A549 (cell line): ENCODE results near the gene PDHX. TPM values are rescaled to one million over a fixed set of nuclear protein-coding genes. Genes with fewer than 3 reads are reported as not detected.

ENCODE experiments used
- ATAC-seq, 2 experiments: fragments of 200-7000 bp in 1 of 2; fragments of >200 bp in 1 of 2; cut with Nextera tagmentation in 1 of 2; cut with Tn5 transposase in 1 of 2; 3 replicates each; pipeline versions ENCODE4 v1.8.0 to v1.9.1; 2018 to 2020; ENCODE audit warnings: mild to moderate bottlenecking in 1 of 2, moderate library complexity in 1 of 2
- CTCF ChIA-PET: fragments of 300-600 bp; sonication (Branson Sonifier 250); formaldehyde crosslinking; extraction: SDS; loops from one replicate; lab custom pipeline; 2021; ENCODE audit warnings: antibody characterized with exemption, inconsistent platforms; lab: Yijun Ruan, JAX
- POLR2A ChIA-PET: fragments of 350-600 bp; formaldehyde crosslinking; extraction: SDS; loops from one replicate; lab custom pipeline; 2021; ENCODE audit warnings: antibody characterized with exemption, inconsistent platforms; lab: Yijun Ruan, JAX
- DNase-seq, 2 experiments: peaks; one replicate each; pipeline versions ENCODE4 v3.0.0 to v3.0.0-alpha.2; 2011 to 2016; ENCODE audit warnings: low read depth in 1 of 2, low spot score in 1 of 2
- FAIRE-seq: peaks from 2 replicates; lab custom pipeline; 2011; peaks lifted over from hg19 to GRCh38; lab: Jason Lieb, UNC
- H3K27ac ChIP-seq, 2 experiments: fragments of >200 bp; sonication (Bioruptor Twin); formaldehyde crosslinking; 3 replicates each; pipeline ENCODE4 v1.5.1; 2016 to 2017
- H3K4me1 ChIP-seq: fragments of >200 bp; sonication (Bioruptor Twin); formaldehyde crosslinking; 3 replicates; pipeline ENCODE4 v1.6.1; 2016
- H3K4me2 ChIP-seq: fragments of >200 bp; sonication (Bioruptor Twin); formaldehyde crosslinking; 3 replicates; pipeline ENCODE4 v1.6.1; 2016
- H3K4me3 ChIP-seq: fragments of >200 bp; sonication (Bioruptor Twin); formaldehyde crosslinking; 3 replicates; pipeline ENCODE4 v1.5.1; 2016
- H3K9me3 ChIP-seq: fragments of >200 bp; sonication (Bioruptor Twin); formaldehyde crosslinking; 3 replicates; pipeline ENCODE4 v1.6.1; 2016
- ATOH8 ChIP-seq: fragments of 250-450 bp; sonication (Bioruptor Pico); IDR thresholded peaks from 2 replicates; pipeline ENCODE4 v1.5.0; 2020; ENCODE audit warnings: low read depth, mild to moderate bottlenecking, moderate library complexity
- BCL3 ChIP-seq: fragments of >200 bp; sonication (Bioruptor Twin); formaldehyde crosslinking; IDR thresholded peaks from 3 replicates; pipeline ENCODE4 v1.6.1; 2016
- CBX2 ChIP-seq: fragments of 200-600 bp; sonication (generic); IDR thresholded peaks from 2 replicates; pipeline ENCODE4 v1.6.1; 2016; ENCODE audit warnings: low read depth, mild to moderate bottlenecking, borderline replicate concordance
- CTCF ChIP-seq: fragments of >200 bp; sonication (Bioruptor Twin); formaldehyde crosslinking; IDR thresholded peaks from 3 replicates; pipeline ENCODE4 v1.5.1; 2016
- EHF ChIP-seq: fragments of 250-450 bp; sonication (Bioruptor Pico); IDR thresholded peaks from 2 replicates; pipeline ENCODE4 v1.5.0; 2020; ENCODE audit warnings: mild to moderate bottlenecking
- ELK1 ChIP-seq: fragments of 150-350 bp; IDR thresholded peaks from 2 replicates; pipeline ENCODE4 v1.6.1; 2014; ENCODE audit warnings: low read depth, mild to moderate bottlenecking, low read length
- ESRRA ChIP-seq: fragments of 150-350 bp; IDR thresholded peaks from 2 replicates; pipeline ENCODE4 v1.6.1; 2014; ENCODE audit warnings: mild to moderate bottlenecking, low read length, borderline replicate concordance
- FOXS1 ChIP-seq: fragments of 250-450 bp; sonication (Bioruptor Pico); IDR thresholded peaks from 2 replicates; pipeline ENCODE4 v1.5.0; 2020; ENCODE audit warnings: mild to moderate bottlenecking, moderate library complexity
- GATA3 ChIP-seq: IDR thresholded peaks from 2 replicates; pipeline ENCODE4 v1.6.1; 2012; ENCODE audit warnings: borderline replicate concordance
- HOXB5 ChIP-seq: fragments of 250-450 bp; sonication (Bioruptor Pico); IDR thresholded peaks from 2 replicates; pipeline ENCODE4 v1.5.0; 2020; ENCODE audit warnings: mild to moderate bottlenecking, moderate library complexity
- MAX ChIP-seq: IDR thresholded peaks from 2 replicates; pipeline ENCODE4 v1.6.1; 2012
- MAZ ChIP-seq: fragments of 150-350 bp; IDR thresholded peaks from 2 replicates; pipeline ENCODE4 v1.6.1; 2014; ENCODE audit warnings: antibody characterized with exemption, low read depth, low read length, borderline replicate concordance
- NPAS2 ChIP-seq: fragments of 250-450 bp; sonication (Bioruptor Pico); IDR thresholded peaks from 2 replicates; pipeline ENCODE4 v1.8.0; 2022; ENCODE audit warnings: mild to moderate bottlenecking, moderate library complexity, borderline replicate concordance
- PBX3 ChIP-seq: IDR thresholded peaks from 2 replicates; pipeline ENCODE4 v1.6.1; 2012
- POLR2A ChIP-seq: IDR thresholded peaks from 2 replicates; pipeline ENCODE4 v1.6.1; 2012; ENCODE audit warnings: mild to moderate bottlenecking, low read length
- RAD21 ChIP-seq, 2 experiments: fragments of >200 bp in 1 of 2; sonication (Bioruptor Twin) in 1 of 2; formaldehyde crosslinking in 1 of 2; IDR thresholded peaks in 1 of 2; conservative IDR thresholded peaks in 1 of 2; 2 replicates in 1 of 2; 3 replicates in 1 of 2; pipeline ENCODE4 v1.6.1; 2012 to 2018; ENCODE audit warnings: inconsistent platforms in 1 of 2
- REST ChIP-seq: fragments of 200-600 bp; sonication (generic); IDR thresholded peaks from 2 replicates; pipeline ENCODE4 v1.6.1; 2016; ENCODE audit warnings: antibody characterized with exemption, mild to moderate bottlenecking, moderate library complexity
- RNF2 ChIP-seq: fragments of 200-600 bp; sonication (generic); IDR thresholded peaks from 2 replicates; pipeline ENCODE4 v1.6.1; 2016; ENCODE audit warnings: low read depth, mild to moderate bottlenecking, antibody characterized with exemption, moderate library complexity, borderline replicate concordance
- SMC3 ChIP-seq: fragments of >200 bp; sonication (Bioruptor Twin); formaldehyde crosslinking; IDR thresholded peaks from 3 replicates; pipeline ENCODE4 v1.6.1; 2018; ENCODE audit warnings: inconsistent platforms
- SREBF2 ChIP-seq: fragments of 450-650 bp; IDR thresholded peaks from 2 replicates; pipeline ENCODE4 v1.6.1; 2014; ENCODE audit warnings: mild to moderate bottlenecking, moderate library complexity
- TFCP2L1 ChIP-seq: fragments of 250-450 bp; sonication (Bioruptor Pico); IDR thresholded peaks from 2 replicates; pipeline ENCODE4 v1.5.0; 2021; ENCODE audit warnings: mild to moderate bottlenecking
- TP53 ChIP-seq: fragments of 250-450 bp; sonication (Bioruptor Pico); IDR thresholded peaks from 2 replicates; pipeline ENCODE4 v1.5.0; 2021; ENCODE audit warnings: mild to moderate bottlenecking, moderate library complexity
- ZFP36 ChIP-seq: fragments of 450-650 bp; IDR thresholded peaks from 2 replicates; pipeline ENCODE4 v1.6.1; 2014; ENCODE audit warnings: borderline replicate concordance; ENCODE audit not compliant: partially characterized antibody
- WGBS: methylation state at CpG from one replicate; pipeline ENCODE4 v1.1.6; 2017; ENCODE audit errors: missing lambda C conversion rate; 5-methylcytosine and 5-hydroxymethylcytosine counted together
- polyA plus RNA-seq, 4 experiments: library from polyadenylated mRNA; depleted of rRNA in 3 of 4; stranded (reverse); fragments of >200 nt; fragmentation: RNase III in 1 of 4; extraction: RNeasy Plus Mini Kit Qiagen cat#74134 plus additional on column Dnase treatment in 1 of 4; gene quantifications; 2 replicates in 3 of 4; 3 replicates in 1 of 4; pipeline ENCODE4 v1.2.3, GENCODE V29; 2011 to 2017

Gene PDHX
- polyA plus RNA-seq, 2 of the 4 experiments (the other 2 are of a cell fraction) = 46.5 to 87.4 TPM

GRCh38 chr11:34890812-34891211 lies 25.6 kb upstream of the PDHX start:
- peaks cover 43% of the 10 kb centered on the region for H3K4me1 ChIP-seq
- peak; percentile 94 for FAIRE-seq
- H3K4me2 ChIP-seq = peak overlapping the region; percentile 17; the same call in 1 of the 3 replicates
- TF ChIP-seq ELK1 (no peak), REST (no peak), MAZ (no peak), NPAS2 (no peak), MAX (no peak), SMC3 (peak; percentile 95), GATA3 (no peak), RNF2 (no peak), POLR2A (no peak), PBX3 (peak; percentile 48; the same call in 1 of the 2 replicates), ZFP36 (no peak), RAD21 (conservative IDR thresholded peaks at IDR 0.05 in 1 of 2, IDR thresholded peaks at IDR 0.05 in 1 of 2) (peak; percentile 88 to 95), CTCF (peak; percentile 81), HOXB5 (CRISPR knock-in tag) (peak; percentile 91; the same call in 1 of the 2 replicates), TP53 (CRISPR knock-in tag) (no peak), EHF (CRISPR knock-in tag) (no peak), SREBF2 (no peak), TFCP2L1 (no peak), ESRRA (no peak), FOXS1 (CRISPR knock-in tag) (no peak), CBX2 (no peak), BCL3 (no peak), ATOH8 (CRISPR knock-in tag) (no peak)
- TF ChIP-seq, all 56 proteins: peak for 5
- peak in 1 of 2 experiments; percentile 68 for DNase-seq
- ATAC-seq = peak in 1 of 2 experiments; percentile 67; a peak in 3 of 6 replicates
- Histone ChIP-seq H3K27ac (peak overlapping the region; percentile 71 to 76), H3K9me3 (no peaks in the 10 kb centered on the region), H3K4me3 (no peak overlapping the region)
- CTCF ChIA-PET = interaction anchor here (0.6 to 6.0 kb wide), 45 partner anchors 10 to 514 kb away, joined by 3 to 142 read pairs (median 4); partner anchors contain the start of gene ELF5
- 0% methylated on average over 1 of the region's 1 CpG for WGBS
- POLR2A ChIA-PET = no interaction called here
